ENCODE data around the gene PIP4P1.

DNA sequence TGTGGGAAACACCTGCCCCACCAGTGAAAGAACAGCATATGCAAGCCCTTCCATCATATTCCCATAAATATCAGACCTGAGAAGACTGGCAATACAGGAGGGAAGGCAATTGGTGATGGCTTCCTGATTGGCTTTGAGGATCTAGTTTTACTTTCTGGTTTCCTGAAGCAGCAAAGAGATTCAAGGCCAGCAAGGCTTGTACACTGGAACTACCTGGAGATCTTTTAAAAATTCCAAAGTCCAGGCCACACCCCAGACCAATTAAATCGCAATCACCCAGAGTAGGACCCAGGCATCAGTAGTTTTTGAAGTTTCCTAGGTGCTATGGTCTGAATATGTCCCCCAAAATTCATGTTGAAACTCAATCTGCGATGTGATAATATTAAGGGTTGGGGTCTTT is 45.0 kb downstream of the PIP4P1 start:
- no peak for TF ChIP-seq FOXM1 (IDR thresholded peaks at IDR 0.05; ENCODE audit: borderline replicate concordance)
- TF ChIP-seq, protein P1, sequence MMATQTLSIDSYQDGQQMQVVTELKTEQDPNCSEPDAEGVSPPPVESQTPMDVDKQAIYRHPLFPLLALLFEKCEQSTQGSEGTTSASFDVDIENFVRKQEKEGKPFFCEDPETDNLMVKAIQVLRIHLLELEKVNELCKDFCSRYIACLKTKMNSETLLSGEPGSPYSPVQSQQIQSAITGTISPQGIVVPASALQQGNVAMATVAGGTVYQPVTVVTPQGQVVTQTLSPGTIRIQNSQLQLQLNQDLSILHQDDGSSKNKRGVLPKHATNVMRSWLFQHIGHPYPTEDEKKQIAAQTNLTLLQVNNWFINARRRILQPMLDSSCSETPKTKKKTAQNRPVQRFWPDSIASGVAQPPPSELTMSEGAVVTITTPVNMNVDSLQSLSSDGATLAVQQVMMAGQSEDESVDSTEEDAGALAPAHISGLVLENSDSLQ (IDR thresholded peaks at IDR 0.05), result no peak
- no peak for TF ChIP-seq FOXA1 (IDR thresholded peaks at IDR 0.05)
- TF ChIP-seq BHLHE40 (IDR thresholded peaks at IDR 0.05; ENCODE audit: borderline replicate concordance), result no peak
- TF ChIP-seq L3MBTL2 (conservative IDR thresholded peaks at IDR 0.05), result no peak
- no peak for TF ChIP-seq SUZ12 (IDR thresholded peaks at IDR 0.05)
- TF ChIP-seq SP1 (IDR thresholded peaks at IDR 0.05), result no peak

Data from HEK293T (cell line).